ENCODE results near the gene ASPSCR1.

GRCh38 chr17:82049521-82049971 is 72.1 kb downstream of the ASPSCR1 start:
- no peak for TF ChIP-seq ZC3H10 (CRISPR knock-in tag; IDR thresholded peaks at IDR 0.05)
- TF ChIP-seq PATZ1 (CRISPR knock-in tag; IDR thresholded peaks at IDR 0.05; ENCODE audit: borderline replicate concordance), result no peak
- TF ChIP-seq TSHZ2 (CRISPR knock-in tag; IDR thresholded peaks at IDR 0.05), result no peak
- TF ChIP-seq TCF4 (CRISPR knock-in tag; IDR thresholded peaks at IDR 0.05; ENCODE audit: borderline replicate concordance), result no peak
- no peak for TF ChIP-seq CREB5 (CRISPR knock-in tag; IDR thresholded peaks at IDR 0.05; ENCODE audit: low read depth)
- no peak for TF ChIP-seq ARNTL (CRISPR knock-in tag; IDR thresholded peaks at IDR 0.05; ENCODE audit: borderline replicate concordance, low read depth)
